ENCODE data around the gene RANBP1. TPM values are rescaled to one million over a fixed set of nuclear protein-coding genes. Genes with fewer than 3 reads are reported as not detected.
A peak's percentile ranks its signal among the peaks of the same experiment; 100 is the strongest.
"Not testable (repeated sequence)": the region's sequence is repeated elsewhere in the genome, so short reads cannot be mapped to it uniquely, and the experiment has no call there.

Gene RANBP1
- total RNA-seq, 1 experiment from 2014 or later, result 828 TPM

DNA sequence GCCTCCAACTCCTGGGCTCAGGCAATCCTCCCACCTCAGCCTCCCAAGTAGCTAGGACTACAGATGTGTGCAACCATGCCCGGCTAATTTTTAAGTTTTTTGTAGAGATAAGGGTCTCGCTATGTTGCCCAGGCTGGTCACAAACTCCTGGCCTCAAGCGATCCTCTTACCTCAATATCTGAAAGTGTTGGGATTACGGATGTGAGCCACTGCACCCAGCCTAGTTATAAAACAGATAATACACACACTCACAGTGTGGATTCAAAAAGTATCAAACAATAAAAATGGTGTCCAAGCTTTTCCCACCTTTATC, 35.3 kb downstream of the RANBP1 start:
- no peak for DNase-seq (ENCODE audit: low read depth)

DNA sequence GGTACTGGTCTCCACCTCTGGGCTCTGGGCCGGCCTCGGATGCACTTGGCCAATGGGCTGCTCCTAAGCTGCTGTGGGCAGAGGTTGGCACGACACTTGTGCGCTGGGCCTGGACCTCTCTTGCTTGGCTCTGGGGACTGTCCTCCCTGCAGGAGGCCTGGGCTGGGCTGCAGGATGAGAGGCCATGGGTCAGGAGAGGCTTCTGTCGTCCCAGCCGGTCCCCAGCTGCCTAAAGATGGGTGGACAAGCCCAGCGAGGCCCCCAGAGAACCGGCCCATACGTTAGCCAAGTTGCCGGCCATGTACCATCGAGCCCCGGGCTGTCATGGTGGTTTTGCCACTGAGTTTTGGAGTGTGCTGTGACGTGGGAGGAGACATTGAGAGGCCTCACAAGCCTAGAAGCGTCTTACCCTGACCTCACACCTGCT, 36.6 kb downstream of the RANBP1 start:
- DNase-seq (ENCODE audit: low read depth), result no peak

DNA sequence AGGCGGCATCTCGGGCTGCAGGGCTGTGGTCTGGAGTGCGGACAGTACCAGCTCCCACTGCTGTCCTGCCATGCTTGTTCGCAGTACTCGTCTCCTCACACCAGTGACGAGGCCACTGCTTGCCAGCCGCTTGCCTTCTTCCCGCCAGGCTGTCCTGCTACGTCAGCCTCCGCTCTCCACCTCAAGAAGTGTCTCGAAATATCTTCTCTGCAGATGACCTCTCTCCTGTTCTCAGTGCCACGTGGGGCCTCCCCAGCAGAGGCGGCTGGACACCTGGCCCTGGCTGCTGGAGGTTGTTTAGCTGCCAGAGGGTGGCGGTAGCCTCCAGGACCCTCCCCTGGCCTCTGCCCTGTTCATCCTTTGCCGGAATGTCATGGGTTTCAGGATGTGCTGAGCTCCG, 38.0 kb downstream of the RANBP1 start:
- no peak for DNase-seq (ENCODE audit: low read depth)

DNA sequence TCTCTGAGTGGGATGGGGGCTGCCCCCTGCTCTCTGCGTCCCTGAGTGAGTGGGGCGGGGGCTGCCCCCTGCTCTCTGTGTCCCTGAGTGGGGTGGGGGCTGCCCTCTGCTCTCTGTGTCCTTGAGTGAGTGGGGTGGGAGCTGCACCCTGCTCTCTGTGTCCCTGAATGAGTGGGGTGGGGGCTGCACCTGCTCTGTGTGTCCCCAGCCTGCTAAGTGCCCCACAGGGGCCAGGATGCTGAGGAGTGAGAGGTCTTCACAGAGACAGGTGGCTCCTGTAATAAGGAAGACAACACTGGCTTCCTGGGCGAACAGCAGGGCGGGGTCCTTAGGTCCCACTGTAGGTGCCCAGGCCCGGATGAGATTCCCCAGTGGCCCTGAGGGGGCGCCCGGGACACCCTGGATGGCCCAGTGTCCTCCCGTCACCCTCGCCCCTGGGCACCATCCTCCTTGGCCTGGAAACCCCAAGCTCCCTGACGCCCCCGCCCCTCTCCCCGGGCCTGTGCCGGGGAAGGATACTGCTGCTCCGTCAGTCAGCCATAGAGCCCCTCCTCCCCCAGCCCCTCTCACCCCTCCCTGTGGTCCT, 38.8 kb downstream of the RANBP1 start:
- DNase-seq (ENCODE audit: low read depth), result no peak

DNA sequence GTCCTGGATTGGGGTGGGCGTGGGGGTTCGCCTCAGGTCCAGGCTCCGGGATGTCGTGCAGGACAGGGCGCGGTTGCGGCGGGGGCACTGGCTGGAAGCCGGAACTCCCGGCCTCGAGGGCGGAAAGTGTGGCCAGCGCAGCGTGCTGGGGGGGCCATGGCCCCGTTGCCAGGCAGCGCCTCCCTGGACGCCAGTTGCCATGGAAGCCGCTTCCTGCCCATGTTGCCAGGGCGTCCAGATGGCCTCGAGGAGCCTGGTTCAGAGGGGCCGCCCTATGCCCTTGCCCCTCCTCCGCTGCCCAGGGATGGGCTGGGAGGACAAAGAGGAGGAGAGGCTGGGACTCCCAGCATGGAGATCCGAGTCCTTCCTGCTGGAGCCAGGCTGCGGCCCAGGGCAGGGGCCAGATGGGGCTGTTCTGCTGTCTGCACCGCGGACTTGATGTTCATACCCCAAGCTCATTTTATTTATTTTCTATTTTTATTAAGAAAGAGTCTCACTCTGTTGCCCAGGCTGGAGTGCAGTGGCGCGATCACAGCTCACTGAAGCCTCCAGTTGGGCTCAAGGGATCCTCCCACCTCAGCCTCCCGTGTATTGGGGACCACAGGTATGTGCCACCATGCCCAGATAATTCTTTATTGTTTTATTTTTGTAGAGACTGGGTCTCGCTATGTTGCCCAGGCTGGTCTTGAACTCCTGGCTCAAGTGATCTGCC, 39.6 kb downstream of the RANBP1 start:
- peak; percentile 78 for DNase-seq (ENCODE audit: low read depth)

GRCh38 chr22:20156042-20156389, 40.1 kb downstream of the RANBP1 start:
- no peak for DNase-seq (ENCODE audit: low read depth)

DNA sequence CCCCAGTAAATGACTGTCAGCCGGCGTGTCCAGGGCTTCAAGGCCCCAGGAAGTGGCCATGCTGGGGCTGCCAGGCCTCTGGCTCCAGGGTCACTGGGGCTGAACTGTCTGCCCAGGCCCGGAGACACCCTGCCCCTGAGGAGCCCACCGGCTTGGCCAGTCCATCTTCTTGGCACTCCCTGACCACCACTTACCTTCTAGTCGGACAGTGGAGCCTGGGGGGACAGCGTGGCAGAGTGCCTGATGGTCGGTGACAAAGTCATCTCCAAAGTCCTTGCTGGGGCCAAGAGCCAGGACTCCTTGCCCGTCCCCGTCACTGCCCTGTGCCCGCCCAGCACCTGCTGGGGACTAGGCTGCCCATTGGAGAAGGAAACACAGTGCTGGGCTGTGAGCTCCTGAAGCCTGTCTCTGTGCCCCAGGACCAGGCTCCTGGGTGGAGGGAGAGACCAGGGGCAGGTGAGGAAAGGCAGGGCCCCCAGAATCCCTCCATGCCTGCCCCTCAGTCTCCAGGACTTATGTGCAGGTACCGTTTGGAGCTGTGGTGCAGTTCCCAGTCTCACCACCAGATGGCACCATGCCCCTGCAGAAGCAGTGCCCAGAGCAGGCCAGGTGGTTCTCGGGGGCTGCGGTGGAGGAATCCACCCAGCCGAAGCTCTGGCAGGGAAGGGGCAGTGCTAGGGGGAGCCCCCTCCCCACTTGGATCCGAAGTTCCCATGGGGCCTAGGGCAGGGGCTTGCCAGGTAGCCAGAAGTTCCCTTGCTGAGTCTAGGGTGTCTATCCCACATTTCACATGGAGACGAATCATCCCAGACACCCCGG, 40.9 kb downstream of the RANBP1 start:
- peak; percentile 48 for DNase-seq (ENCODE audit: low read depth)

DNA sequence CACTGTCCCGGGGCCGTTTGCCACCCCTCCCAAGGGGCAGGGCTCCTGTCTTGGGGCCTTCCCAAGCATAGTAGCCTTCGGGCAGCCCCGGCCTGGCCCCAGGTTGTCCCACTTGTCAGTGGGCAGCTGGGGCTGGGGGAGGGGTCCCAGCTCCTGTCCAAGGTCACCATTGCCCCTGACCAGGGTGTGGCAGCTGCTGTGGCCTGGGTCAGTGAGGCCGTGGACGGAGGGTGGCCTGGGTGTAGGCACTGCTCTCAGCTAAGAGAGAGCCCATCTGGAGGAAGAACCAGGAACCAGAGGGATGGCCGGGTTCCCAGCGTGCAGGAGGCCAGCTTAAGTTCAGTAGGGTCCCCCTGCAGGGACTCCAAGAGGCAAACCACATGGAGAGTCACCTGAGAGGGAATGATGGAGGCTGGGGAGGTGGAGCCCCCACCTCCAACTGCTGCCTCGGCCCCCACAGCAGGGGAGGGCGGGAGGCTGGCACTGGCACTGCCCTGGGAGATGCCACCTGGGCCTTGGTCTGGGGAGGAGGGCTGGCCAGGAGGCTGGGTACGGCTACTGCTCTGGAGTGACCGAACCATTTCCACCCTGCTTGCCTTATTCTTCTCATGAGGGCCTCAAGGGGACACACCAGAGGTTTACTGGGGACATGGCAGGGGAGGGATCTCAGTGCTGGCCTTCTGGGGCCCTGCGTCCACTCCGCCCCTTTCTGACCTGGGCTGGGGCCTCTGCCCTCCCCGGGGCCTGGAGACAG, 41.7 kb downstream of the RANBP1 start:
- DNase-seq (ENCODE audit: low read depth), result no peak

DNA sequence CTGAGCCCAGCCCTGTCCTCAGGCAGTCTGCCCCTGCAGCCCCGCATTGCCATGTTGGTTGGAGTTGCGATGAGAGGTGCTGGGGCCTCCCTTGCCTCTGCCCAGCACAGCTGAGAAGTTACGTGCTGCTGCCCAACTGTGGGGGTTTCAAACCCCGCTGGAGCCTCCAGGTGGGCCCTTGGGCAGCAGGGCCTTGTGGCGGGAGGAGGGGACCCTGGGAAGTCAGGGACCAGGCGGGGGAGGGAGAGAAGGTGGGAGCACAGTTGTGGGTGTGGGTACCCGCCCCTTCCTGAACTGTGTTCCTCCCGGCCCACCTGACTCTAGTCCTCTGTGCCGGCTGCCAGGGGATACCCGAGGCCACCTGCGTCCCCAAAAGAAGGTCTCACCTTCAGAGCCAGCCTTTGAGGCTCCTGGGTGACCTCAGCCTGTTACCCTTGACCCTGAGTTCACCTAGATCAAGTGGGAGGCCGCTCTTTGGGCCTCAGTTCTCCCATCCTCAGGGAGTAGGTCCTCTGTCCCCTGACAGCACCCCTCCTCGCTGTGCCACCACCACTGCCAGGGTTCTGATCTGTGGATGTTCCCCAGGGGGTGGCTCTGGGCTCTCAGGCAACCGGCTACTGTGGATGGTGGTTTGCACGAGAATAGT, 42.6 kb downstream of the RANBP1 start:
- DNase-seq (ENCODE audit: low read depth), result no peak

GRCh38 chr22:20159076-20159475, 43.2 kb downstream of the RANBP1 start:
- DNase-seq (ENCODE audit: low read depth), result no peak

GRCh38 chr22:20159531-20159930, 43.6 kb downstream of the RANBP1 start:
- not testable (repeated sequence) for DNase-seq (ENCODE audit: low read depth)

- no peak for DNase-seq (ENCODE audit: low read depth)
These were observed 44.1 kb downstream of the RANBP1 start for GRCh38 chr22:20160041-20160440.

GRCh38 chr22:20164863-20165262, 49.0 kb downstream of the RANBP1 start:
- DNase-seq (ENCODE audit: low read depth), result no peak

- no peak for DNase-seq (ENCODE audit: low read depth)
These were observed 49.5 kb downstream of the RANBP1 start for GRCh38 chr22:20165421-20165820.

- DNase-seq (ENCODE audit: low read depth), result no peak
These were observed 50.0 kb downstream of the RANBP1 start for GRCh38 chr22:20165913-20166312.

- no peak for DNase-seq (ENCODE audit: low read depth)
These were observed 50.8 kb downstream of the RANBP1 start for GRCh38 chr22:20166703-20167102.

GRCh38 chr22:20167643-20168322, 51.9 kb downstream of the RANBP1 start:
- DNase-seq (ENCODE audit: low read depth), result no peak

- no peak for DNase-seq (ENCODE audit: low read depth)
These were observed 53.4 kb downstream of the RANBP1 start for GRCh38 chr22:20169253-20169822.

DNA sequence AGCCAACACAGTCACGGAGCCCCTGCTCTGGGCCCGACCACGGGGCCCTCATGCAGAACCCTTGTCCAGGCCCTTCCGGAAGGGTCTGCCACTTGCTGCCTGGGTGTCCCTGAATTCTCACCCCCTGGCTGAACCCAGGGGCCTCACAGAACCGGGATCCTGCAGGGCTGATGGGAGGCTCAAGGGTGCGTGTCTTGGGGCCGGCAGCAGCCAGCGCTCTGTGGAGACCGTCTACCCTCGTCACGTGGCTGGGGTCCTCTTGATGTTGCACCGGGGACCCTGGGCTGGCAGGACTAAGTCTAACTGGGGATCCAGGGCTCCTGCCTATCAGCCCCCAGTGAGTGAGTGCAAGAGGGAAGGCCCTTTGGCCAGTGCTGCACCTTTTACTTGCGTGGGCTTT, 54.3 kb downstream of the RANBP1 start:
- no peak for DNase-seq (ENCODE audit: low read depth)

DNA sequence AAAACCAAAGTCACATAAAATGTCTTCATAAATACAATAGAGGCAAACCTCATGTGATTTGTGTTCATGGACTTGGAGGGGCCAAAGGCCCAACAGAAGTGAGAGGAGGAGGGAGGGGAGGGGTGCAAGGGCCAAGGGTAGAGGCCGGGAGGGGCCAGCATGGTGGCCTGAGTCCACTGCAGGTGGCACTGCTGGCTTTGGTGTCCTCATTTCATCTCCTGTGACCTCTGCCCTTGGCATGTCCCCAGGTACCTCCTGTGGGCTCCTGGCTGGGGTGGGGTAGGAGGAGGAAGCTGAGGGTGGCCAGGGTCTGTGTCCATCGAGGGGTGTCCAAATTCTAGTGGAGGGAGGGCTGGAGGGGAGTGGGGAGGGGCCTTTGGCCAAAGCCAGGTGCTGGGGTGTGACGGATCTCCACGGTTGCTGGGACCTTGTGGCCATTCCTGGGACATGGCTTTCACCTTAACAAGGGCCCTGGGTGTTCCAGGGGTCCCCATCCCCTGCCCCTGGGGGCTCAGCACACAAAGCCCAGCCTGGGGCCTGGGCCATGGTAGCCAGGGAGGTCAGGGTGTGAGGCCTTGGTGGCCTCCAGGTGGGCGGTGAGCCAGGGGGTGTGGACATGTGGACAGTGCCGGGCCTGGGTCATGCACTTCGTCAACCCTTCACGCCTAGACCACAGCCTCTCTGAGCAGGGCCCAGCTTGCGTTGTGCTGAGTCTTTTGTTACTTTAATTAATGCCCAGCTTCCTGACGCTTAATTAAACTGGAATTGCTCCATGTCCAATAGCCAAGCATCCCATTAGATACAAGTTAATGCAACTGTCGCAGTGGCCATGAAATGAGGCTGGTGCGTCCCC, 55.6 kb downstream of the RANBP1 start:
- no peak for DNase-seq (ENCODE audit: low read depth)

Data from M059J (cell line).